ENCODE measurements around the gene VPS37C. TPM values are rescaled to one million over a fixed set of nuclear protein-coding genes. Genes with fewer than 3 reads are reported as not detected.
"Not testable (repeated sequence)": the region's sequence is repeated elsewhere in the genome, so short reads cannot be mapped to it uniquely, and the experiment has no call there.

VPS37C gene
- total RNA-seq, 2 experiments from 2014 or later, result 5.5 to 5.8 TPM

DNA sequence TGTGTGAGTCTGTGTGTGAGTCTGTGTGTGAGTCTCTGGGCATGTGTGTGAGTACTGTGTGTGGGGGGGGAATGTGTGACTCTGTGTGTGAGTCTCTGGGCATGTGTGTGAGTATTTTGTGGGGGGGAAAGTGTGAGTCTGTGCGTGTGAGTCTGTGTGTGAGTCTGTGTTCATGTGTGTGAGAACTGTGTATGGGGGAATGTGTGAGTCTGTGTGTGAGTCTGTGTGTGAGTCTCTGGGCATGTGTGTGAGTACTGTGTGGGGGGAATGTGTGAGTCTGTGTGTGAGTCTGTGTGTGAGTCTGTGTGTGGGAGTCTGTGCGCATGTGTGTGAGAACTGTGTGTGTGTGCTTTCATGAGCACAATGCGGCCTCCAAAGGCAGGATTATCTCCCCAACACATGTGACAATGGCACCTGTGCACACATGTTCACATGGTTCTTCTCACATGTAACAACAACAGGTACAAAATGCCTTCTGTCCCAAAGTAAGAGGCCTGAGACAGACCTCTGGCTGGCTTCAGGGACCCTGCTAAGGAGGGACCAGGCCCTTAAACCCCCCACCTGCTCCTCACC, 57.3 kb downstream of the VPS37C start:
- Mint-ChIP-seq H3K4me3 (no peak overlapping the region), H3K27ac (no peak overlapping the region), H3K36me3 (ENCODE audit: low read depth) (peaks cover 58% of the 10 kb centered on the region), H3K27me3 (no peaks in the 10 kb centered on the region), H3K4me1 (peaks cover 48% of the 10 kb centered on the region), H3K9me3 (no peaks in the 10 kb centered on the region)
- ChIA-PET POLR2A (no interaction called here), CTCF (interaction anchor here (1.0 to 1.4 kb wide), 4 partner anchors 9 to 134 kb away, joined by 3 to 8 read pairs (median 4); no protein-coding TSS in a partner anchor)
- DNase-seq, result no peak

DNA sequence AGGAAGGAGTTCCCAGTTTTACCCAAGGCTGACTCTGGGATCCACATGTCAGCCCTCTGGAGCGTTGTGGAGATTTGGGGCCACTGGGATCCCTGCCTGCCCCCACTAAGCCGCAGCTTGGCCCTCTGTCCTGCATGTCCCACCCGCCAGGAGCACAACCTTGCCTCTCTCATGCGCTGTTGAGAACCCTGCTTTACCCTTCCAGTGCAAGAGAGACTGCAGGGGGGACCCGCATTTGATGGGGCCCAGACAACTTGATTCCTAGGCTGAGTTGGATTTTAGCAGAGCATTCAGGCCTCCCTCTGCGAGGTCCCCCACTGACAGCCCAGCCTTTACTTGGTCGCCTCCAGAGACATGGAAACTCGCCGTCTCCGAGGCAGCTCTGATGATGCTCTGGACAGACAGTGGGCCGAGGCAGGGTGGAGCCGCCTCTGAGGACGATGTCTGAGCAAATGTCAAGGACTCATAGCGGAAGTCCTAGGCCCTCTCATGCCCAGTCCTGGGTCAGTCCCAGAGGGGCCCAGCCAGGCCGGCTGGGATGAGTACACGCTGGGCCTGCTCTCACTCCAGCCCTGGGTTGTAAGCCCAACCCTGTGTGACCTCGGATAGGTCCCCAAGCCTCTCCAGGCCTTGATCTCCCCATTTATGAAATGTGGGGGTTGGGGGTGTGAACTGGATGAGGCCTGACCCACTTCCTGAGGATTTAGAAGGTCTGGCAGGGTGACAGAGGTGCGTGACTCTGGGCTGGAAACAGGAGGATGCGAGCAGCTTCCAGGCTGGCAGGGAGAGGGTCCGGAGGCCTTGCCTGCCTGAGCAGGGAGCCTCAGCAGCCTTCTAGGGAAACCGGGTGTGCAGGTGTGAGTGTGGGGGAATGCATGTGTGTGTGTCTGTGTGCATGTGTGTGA, 58.3 kb downstream of the VPS37C start:
- Mint-ChIP-seq H3K4me1 (peaks cover 38% of the 10 kb centered on the region), H3K27me3 (no peaks in the 10 kb centered on the region), H3K4me3 (no peak overlapping the region), H3K36me3 (ENCODE audit: low read depth) (peaks cover 49% of the 10 kb centered on the region), H3K27ac (no peak overlapping the region), H3K9me3 (no peaks in the 10 kb centered on the region)
- DNase-seq, result peak; percentile 36
- ChIA-PET POLR2A (interaction anchor here (1.7 to 2.2 kb wide), 2 partner anchors 9 to 11 kb away, joined by 6 to 11 read pairs; no protein-coding TSS in a partner anchor), CTCF (interaction anchor here (0.8 to 2.2 kb wide), 4 partner anchors 11 to 84 kb away, joined by 3 to 10 read pairs (median 3); no protein-coding TSS in a partner anchor)

DNA sequence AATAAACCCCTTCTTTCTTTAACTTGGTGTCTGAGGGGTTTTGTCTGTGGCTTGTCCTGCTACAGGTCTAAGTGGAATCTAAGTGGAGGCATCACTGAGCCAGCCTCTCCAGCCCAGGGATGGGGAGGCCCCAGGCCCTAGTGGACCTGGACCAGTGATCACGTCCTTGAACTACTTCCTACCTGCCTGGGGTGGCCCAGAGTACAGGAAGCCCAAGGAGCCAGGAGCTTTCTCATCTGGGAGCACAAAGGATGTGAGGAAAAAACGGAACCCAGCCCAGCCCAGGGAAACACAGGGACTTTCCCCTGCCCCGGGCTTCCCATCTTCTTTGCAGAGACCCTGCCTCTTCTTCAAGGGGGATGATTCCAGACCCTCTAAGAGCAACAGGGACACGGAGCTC, 62.4 kb downstream of the VPS37C start:
- peaks cover 14% of the 10 kb centered on the region for H3K36me3 Mint-ChIP-seq (ENCODE audit: low read depth)

DNA sequence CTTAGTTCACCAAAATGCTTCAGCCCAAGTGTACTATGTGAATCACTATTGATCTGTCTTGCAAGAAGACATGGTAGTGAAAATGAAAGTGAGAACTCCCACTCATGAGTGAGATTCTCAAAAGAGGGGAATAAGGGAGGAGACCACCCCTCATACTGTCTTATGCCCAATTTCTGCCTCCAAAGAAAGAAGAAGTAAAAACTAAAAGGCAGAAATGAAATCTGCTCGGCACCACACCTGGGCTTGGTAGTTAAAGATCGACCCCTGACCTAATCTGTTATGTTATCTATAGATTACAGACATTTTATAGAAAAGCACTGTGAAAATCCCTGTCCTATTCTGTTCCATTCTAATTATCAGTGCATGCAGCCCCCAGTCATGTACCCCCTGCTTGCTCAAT, 63.0 kb downstream of the VPS37C start:
- H3K27ac Mint-ChIP-seq, POLR2A ChIA-PET, H3K9me3 Mint-ChIP-seq, H3K4me3 Mint-ChIP-seq, H3K27me3 Mint-ChIP-seq: not testable (repeated sequence)
- peaks cover 10% of the 10 kb centered on the region for H3K36me3 Mint-ChIP-seq (ENCODE audit: low read depth)
- CTCF ChIA-PET, result interaction anchor here (1.3 kb wide), 1 partner anchor 127 kb away, joined by 3 read pairs; the partner anchor contains the start of gene CD6
- peak; percentile 5 for DNase-seq
- H3K4me1 Mint-ChIP-seq, result peaks cover 26% of the 10 kb centered on the region

More for the DNA sequence above, 62.4 kb downstream of the VPS37C start:
- peaks cover 24% of the 10 kb centered on the region for H3K4me1 Mint-ChIP-seq
- H3K9me3 Mint-ChIP-seq, result no peaks in the 10 kb centered on the region
- no peak overlapping the region for H3K27ac Mint-ChIP-seq
- no peak overlapping the region for H3K4me3 Mint-ChIP-seq
- ChIA-PET POLR2A (no interaction called here), CTCF (interaction anchor here (0.9 to 1.3 kb wide), 2 partner anchors 121 to 128 kb away, joined by 3 read pairs; partner anchors contain the start of gene CD6)
- no peak for DNase-seq
- no peaks in the 10 kb centered on the region for H3K27me3 Mint-ChIP-seq

DNA sequence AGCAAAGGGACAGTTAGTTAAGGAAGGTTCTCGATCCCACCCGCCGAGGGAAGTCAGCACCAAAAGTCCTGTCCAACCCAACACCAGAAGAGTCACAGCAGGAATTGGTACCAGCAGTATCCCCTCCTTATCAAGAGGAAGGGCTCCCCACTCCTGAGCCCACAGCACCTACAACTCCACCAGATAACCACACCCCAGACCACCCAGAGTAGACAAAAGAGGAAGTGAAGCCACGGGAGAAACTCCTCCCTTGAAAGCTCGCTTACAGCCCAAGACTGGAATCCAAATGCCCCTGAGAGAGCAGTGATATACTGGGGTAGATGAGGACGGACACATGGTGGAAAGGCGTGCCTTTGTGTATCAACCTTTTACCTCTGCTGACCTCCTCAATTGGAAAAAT, 66.2 kb downstream of the VPS37C start:
- Mint-ChIP-seq H3K27me3 (no peaks in the 10 kb centered on the region), H3K27ac (no peak overlapping the region), H3K36me3 (ENCODE audit: low read depth) (peaks cover 4% of the 10 kb centered on the region), H3K9me3 (no peaks in the 10 kb centered on the region), H3K4me3 (no peak overlapping the region), H3K4me1 (peaks cover 58% of the 10 kb centered on the region)
- DNase-seq, result peak; percentile 5
- ChIA-PET CTCF (interaction anchor here (1.2 to 1.3 kb wide), 2 partner anchors 14 to 17 kb away, joined by 5 to 6 read pairs; no protein-coding TSS in a partner anchor), POLR2A (no interaction called here)

DNA sequence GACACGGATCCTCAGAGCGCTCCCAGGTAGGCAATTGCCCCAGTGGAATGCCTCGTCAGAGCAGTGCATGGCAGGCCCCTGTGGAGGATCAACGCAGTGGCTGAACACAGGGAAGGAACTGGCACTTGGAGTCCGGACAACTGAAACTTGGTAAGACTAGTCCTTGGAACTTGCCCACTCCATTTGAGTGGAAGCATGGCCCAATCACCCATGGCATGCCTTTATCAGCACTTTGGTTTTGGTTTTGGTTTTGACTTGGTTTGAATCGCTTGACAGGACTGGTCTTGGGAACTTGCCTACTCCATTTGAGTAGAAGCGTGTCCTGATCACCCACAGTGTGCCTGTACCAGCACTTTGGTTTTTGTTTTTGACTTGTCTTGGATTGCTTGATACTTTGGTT, 67.1 kb downstream of the VPS37C start:
- CTCF ChIA-PET, result interaction anchor here (1.1 to 1.3 kb wide), 2 partner anchors 13 to 17 kb away, joined by 4 to 5 read pairs; no protein-coding TSS in a partner anchor
- H3K36me3 Mint-ChIP-seq (ENCODE audit: low read depth); POLR2A ChIA-PET; DNase-seq; H3K27me3 Mint-ChIP-seq; H3K9me3 Mint-ChIP-seq: not testable (repeated sequence)
- Mint-ChIP-seq H3K4me1 (peaks cover 62% of the 10 kb centered on the region), H3K27ac (peak overlapping the region; percentile 48), H3K4me3 (peak overlapping the region; percentile 2)

DNA sequence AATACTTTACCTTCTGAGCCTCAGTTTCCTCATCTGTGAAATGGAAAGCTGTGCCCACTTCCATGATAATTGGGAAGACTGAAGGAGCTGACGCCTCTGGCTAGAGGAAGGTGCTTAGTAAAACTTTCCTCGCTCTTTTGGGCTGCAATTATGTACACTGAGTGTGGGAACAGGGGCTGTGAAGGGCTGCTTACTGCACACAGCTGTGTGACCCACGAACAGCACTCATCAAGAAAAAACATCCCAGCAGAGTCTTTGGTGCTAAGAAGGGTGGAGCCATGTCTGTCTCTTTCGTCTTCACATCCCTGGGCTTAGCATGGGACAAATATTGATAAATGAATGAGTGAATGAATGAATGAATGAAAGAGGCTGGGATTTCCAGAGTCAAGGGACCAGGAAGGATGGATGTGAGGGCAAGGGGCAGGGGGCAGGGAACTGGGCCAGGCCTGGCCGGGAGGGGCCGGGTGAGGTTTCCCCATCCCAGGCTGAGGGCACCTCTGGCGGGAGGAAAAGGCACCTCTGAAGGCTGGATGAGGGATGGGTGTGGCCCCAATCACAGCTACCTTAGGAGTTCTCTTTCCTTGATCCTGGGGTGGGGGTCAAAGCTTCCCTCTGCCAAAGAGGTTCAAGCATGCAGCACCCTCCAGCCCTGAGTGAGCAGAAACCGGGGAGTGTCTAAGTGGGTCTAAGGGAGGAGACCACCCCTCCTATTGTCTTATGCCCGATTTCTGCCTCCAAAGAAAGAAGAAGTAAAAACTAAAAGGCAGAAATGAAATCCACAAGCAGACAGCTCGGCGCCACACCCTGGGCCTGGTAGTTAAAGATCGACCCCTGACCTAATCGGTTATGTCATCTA, 68.1 kb downstream of the VPS37C start:
- H3K4me1 Mint-ChIP-seq, result peaks cover 64% of the 10 kb centered on the region
- no peaks in the 10 kb centered on the region for H3K27me3 Mint-ChIP-seq
- no peaks in the 10 kb centered on the region for H3K9me3 Mint-ChIP-seq
- H3K36me3 Mint-ChIP-seq (ENCODE audit: low read depth), result peaks cover 4% of the 10 kb centered on the region
- ChIA-PET POLR2A (interaction anchor here (1.9 kb wide), 1 partner anchor 9 kb away, joined by 11 read pairs; the partner anchor contains the start of gene CD5), CTCF (interaction anchor here (0.7 to 2.2 kb wide), 7 partner anchors 9 to 115 kb away, joined by 3 to 6 read pairs (median 4); no protein-coding TSS in a partner anchor)
- peak overlapping the region; percentile 89 for H3K27ac Mint-ChIP-seq
- no peak for DNase-seq
- H3K4me3 Mint-ChIP-seq, result peak overlapping the region; percentile 6

DNA sequence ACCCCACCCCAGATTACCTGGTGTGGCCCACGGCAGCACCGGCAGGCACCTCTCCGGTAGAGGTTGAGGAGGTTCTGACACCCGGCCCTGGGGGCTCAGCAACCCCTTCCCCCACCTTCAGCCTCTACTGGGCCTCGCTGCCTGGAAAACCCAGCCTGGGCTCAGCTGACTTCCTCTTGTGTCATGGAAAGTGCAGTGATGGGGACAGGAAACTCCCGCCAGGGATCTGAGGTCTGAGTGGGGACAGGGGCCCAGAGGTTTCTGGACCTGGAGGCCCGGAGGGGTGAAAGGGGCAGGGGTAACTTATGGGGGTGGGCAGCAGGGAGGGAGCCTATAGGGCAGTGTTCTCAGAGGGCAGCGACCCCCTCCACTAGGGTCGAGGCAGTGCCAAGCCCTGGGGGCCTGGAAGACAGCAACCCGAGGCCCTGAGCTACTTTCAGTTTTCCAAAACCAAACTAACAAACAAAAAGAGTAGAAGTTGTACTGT, 68.9 kb downstream of the VPS37C start:
- ChIA-PET CTCF (interaction anchor here (0.7 to 2.6 kb wide), 10 partner anchors 8 to 114 kb away, joined by 3 to 10 read pairs (median 4); partner anchors contain the start of gene CD5), POLR2A (interaction anchor here (0.6 to 1.9 kb wide), 5 partner anchors 10 to 65 kb away, joined by 3 to 11 read pairs (median 3); partner anchors contain the start of gene CD5)
- Mint-ChIP-seq H3K27me3 (no peaks in the 10 kb centered on the region), H3K4me3 (peak overlapping the region; percentile 73), H3K27ac (peak overlapping the region; percentile 89), H3K36me3 (ENCODE audit: low read depth) (peaks cover 4% of the 10 kb centered on the region), H3K4me1 (peaks cover 71% of the 10 kb centered on the region), H3K9me3 (no peaks in the 10 kb centered on the region)
- peak; percentile 61 for DNase-seq

DNA sequence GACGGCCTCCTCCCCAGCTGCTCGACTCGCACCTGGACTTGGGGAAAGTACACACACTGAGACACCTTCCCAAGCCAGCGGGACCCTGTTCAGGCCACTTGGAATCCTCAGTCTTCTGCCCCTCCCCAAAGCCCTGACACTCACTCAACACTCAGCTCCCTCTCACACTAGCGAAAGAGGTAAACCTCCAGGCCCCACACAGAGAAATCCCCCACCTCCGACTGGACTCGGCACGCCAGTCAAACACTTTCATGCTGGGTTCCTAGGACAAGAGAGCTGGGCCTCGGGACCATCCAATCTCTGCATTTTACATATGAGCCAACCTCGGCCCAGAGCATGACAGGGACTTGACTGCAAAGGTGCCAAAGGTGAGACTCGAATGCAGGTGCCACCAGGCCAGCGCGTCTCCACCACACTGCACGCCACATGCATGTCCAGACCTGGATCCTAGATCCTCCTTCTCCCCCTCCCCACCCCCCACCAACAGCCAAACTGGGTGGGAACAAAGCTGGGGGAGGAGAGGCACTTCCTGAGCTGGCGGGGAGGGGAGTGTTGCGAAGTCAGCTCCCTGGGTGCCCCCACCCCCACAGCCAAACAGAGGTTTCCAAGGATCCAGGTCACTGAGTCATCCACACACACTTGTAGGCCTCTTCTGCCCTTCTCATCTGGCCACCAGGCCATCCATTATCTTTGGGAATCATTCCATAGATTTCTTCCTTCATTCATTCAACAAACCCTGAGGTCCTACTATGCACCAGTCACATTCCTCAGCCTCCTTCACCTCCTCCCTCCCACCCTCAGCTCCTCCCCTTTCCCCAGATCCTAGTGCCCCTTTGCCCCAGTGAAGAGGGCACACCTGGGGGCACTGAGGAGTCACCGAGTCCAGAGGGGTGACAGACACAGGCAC, 69.6 kb downstream of the VPS37C start:
- peaks cover 71% of the 10 kb centered on the region for H3K4me1 Mint-ChIP-seq
- CTCF ChIA-PET, result interaction anchor here (0.9 to 2.6 kb wide), 9 partner anchors 8 to 64 kb away, joined by 3 to 10 read pairs (median 5); partner anchors contain the start of gene CD5

DNA sequence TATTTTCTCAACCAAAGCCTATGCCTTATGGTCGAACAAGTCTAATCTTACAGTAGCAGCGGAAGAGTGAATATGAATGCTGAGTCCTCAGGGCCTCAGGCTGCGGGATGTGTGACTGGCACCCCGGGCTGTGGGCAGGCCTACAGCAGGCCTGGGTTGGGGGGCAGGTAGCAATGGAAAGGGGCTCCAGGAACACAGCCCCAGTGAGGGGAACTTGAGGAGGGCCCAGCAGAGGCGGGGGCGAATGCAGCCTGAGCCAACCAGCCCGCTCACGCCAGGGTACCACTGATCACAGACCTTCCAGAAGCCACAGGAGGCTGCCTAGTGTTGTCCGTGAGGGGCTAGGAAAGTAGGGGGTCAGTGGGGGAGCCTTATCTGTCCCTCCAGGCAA, 70.2 kb downstream of the VPS37C start:
- peak overlapping the region; percentile 73 for H3K4me3 Mint-ChIP-seq
- H3K4me1 Mint-ChIP-seq, result peaks cover 71% of the 10 kb centered on the region
- no peaks in the 10 kb centered on the region for H3K9me3 Mint-ChIP-seq
- H3K27ac Mint-ChIP-seq, result peak overlapping the region; percentile 89
- peaks cover 4% of the 10 kb centered on the region for H3K36me3 Mint-ChIP-seq (ENCODE audit: low read depth)
- no peak for DNase-seq
- H3K27me3 Mint-ChIP-seq, result no peaks in the 10 kb centered on the region
- ChIA-PET CTCF (interaction anchor here (0.9 to 2.6 kb wide), 6 partner anchors 11 to 63 kb away, joined by 3 to 10 read pairs (median 4); partner anchors contain the start of gene CD5), POLR2A (interaction anchor here (1.1 kb wide), 1 partner anchor 63 kb away, joined by 3 read pairs; no protein-coding TSS in a partner anchor)

More for the DNA sequence above, 69.6 kb downstream of the VPS37C start:
- Mint-ChIP-seq H3K9me3 (no peaks in the 10 kb centered on the region), H3K27ac (peak overlapping the region; percentile 89), H3K4me3 (peak overlapping the region; percentile 73), H3K27me3 (no peaks in the 10 kb centered on the region), H3K36me3 (ENCODE audit: low read depth) (peaks cover 4% of the 10 kb centered on the region)
- no peak for DNase-seq
- POLR2A ChIA-PET, result interaction anchor here (0.6 to 1.9 kb wide), 5 partner anchors 11 to 64 kb away, joined by 3 to 11 read pairs (median 3); partner anchors contain the start of gene CD5

DNA sequence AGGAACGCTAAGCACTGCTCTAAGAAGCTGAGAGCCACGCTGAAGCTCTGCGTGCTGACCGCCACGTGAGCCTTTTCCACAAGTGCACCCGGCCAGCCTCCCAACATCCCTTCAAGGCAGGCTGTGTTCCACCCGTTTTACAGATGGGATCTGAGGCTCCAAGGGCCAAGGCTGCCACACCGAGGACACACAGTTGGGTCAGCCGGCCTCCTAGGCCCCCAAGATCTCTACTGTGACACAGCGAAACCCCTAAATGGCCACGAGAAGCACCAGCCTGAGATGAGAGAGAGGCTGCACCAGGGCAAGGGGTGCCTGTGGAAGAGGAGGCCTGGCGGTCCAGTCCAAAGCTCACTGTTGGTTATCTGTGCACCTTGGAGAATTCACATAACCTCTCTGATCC, 70.7 kb downstream of the VPS37C start:
- peaks cover 4% of the 10 kb centered on the region for H3K36me3 Mint-ChIP-seq (ENCODE audit: low read depth)
- ChIA-PET CTCF (interaction anchor here (1.1 to 2.6 kb wide), 6 partner anchors 9 to 68 kb away, joined by 3 to 9 read pairs (median 4); no protein-coding TSS in a partner anchor), POLR2A (no interaction called here)
- peaks cover 68% of the 10 kb centered on the region for H3K4me1 Mint-ChIP-seq
- no peaks in the 10 kb centered on the region for H3K9me3 Mint-ChIP-seq
- H3K4me3 Mint-ChIP-seq, result peak overlapping the region; percentile 73
- DNase-seq, result no peak
- no peaks in the 10 kb centered on the region for H3K27me3 Mint-ChIP-seq
- H3K27ac Mint-ChIP-seq, result peak overlapping the region; percentile 89

Data from activated CD4-positive, alpha-beta T cell treated with anti-CD3 and anti-CD28 coated beads, Interleukin-2, amount 10 ng/mL, durations not matched to agents 7 days and 5 days (primary cell).